CD14-positive monocyte (primary cell): Measurements from ENCODE around the gene RWDD2A. TPM values are rescaled to one million over a fixed set of nuclear protein-coding genes. Genes with fewer than 3 reads are reported as not detected.

Source experiments
- DNase-seq, 3 donors: peaks; one replicate each; pipeline ENCODE4 v3.0.0-alpha.2; 2011 to 2022
- H2AFZ ChIP-seq: 2 replicates; pipeline ENCODE4 v1.6.0; 2012; ENCODE audit warnings: mild to moderate bottlenecking, low read depth, low read length, inconsistent platforms; ENCODE audit not compliant: insufficient read depth, poor library complexity, severe bottlenecking
- H3K27ac ChIP-seq, 2 donors: 1 replicate in 1 of 2; 2 replicates in 1 of 2; pipeline ENCODE4 v1.5.1; 2012 to 2013; ENCODE audit warnings: low read length in 2 of 2, control low read depth in 1 of 2, inconsistent platforms in 1 of 2, low read depth in 1 of 2, mild to moderate bottlenecking in 1 of 2
- H3K27me3 ChIP-seq, 2 donors: one replicate each; pipeline versions ENCODE4 v1.6.0 to v1.6.1; 2011 to 2013; ENCODE audit warnings: low read length in 2 of 2; ENCODE audit not compliant: control insufficient read depth in 2 of 2, insufficient read depth in 2 of 2
- H3K36me3 ChIP-seq, 2 donors: replicated peaks in 1 of 2; 1 replicate in 1 of 2; 2 replicates in 1 of 2; pipeline versions ENCODE4 v1.5.1 to v1.6.1; 2012 to 2013; ENCODE audit warnings: low read length in 2 of 2, control low read depth in 1 of 2, inconsistent platforms in 1 of 2, mild to moderate bottlenecking in 1 of 2; ENCODE audit not compliant: insufficient read depth in 2 of 2, control insufficient read depth in 1 of 2
- H3K4me1 ChIP-seq, 2 donors: 1 replicate in 1 of 2; 2 replicates in 1 of 2; pipeline versions ENCODE4 v1.5.1 to v1.6.1; 2012 to 2013; ENCODE audit warnings: low read length in 2 of 2, control low read depth in 1 of 2, inconsistent platforms in 1 of 2, mild to moderate bottlenecking in 1 of 2, moderate library complexity in 1 of 2; ENCODE audit not compliant: insufficient read depth in 2 of 2, control insufficient read depth in 1 of 2
- H3K4me2 ChIP-seq: replicated peaks from 2 replicates; pipeline ENCODE3; 2012; ENCODE audit warnings: low read length, moderate library complexity, mild to moderate bottlenecking; ENCODE audit not compliant: poor library complexity, severe bottlenecking; ENCODE audit errors: extremely low read depth
- H3K4me3 ChIP-seq, 3 experiments: fragments of 200-600 bp in 1 of 3; sonication (generic) in 1 of 3; replicated peaks in 1 of 3; 1 replicate in 2 of 3; 2 replicates in 1 of 3; pipeline ENCODE4 v1.5.1; 2011 to 2013; ENCODE audit warnings: low read length in 3 of 3, mild to moderate bottlenecking in 3 of 3, control low read depth in 2 of 3, low read depth in 2 of 3, inconsistent platforms in 1 of 3, moderate library complexity in 1 of 3
- H3K79me2 ChIP-seq: 2 replicates; pipeline ENCODE4 v1.6.0; 2012; ENCODE audit warnings: mild to moderate bottlenecking, control low read depth, inconsistent platforms, low read length, moderate library complexity; ENCODE audit not compliant: insufficient read depth
- H3K9ac ChIP-seq: 2 replicates; pipeline ENCODE4 v1.6.0; 2017; ENCODE audit warnings: low read length, mild to moderate bottlenecking; ENCODE audit not compliant: insufficient read depth, poor library complexity, severe bottlenecking
- H3K9me3 ChIP-seq, 2 donors: replicated peaks in 1 of 2; 1 replicate in 1 of 2; 2 replicates in 1 of 2; pipeline versions ENCODE4 v1.5.1 to v1.6.1; 2012 to 2013; ENCODE audit warnings: low read length in 2 of 2, control low read depth in 1 of 2; ENCODE audit not compliant: control insufficient read depth in 1 of 2, insufficient read depth in 1 of 2
- H4K20me1 ChIP-seq: 2 replicates; pipeline ENCODE4 v1.6.0; 2012; ENCODE audit warnings: mild to moderate bottlenecking, low read length, control low read depth, moderate library complexity; ENCODE audit not compliant: insufficient read depth
- H3K27ac Mint-ChIP-seq, 7 donors: one replicate each; pipeline ENCODE4 v1.8.0; 2020; ENCODE audit warnings: mild to moderate bottlenecking in 7 of 7, mixed read lengths in 7 of 7, moderate library complexity in 6 of 7, inconsistent platforms in 2 of 7
- H3K27me3 Mint-ChIP-seq, 3 donors: one replicate each; pipeline ENCODE4 v1.8.0; 2021 to 2022; ENCODE audit warnings: low read depth in 3 of 3, mild to moderate bottlenecking in 3 of 3, mixed read lengths in 3 of 3, moderate library complexity in 3 of 3, inconsistent platforms in 1 of 3
- H3K36me3 Mint-ChIP-seq, 2 donors: one replicate each; pipeline ENCODE4 v1.8.0; 2020; ENCODE audit warnings: mixed read lengths in 2 of 2, inconsistent platforms in 1 of 2, mild to moderate bottlenecking in 1 of 2
- H3K4me1 Mint-ChIP-seq: one replicate; pipeline ENCODE4 v1.8.0; 2020; ENCODE audit warnings: mild to moderate bottlenecking, mixed read lengths
- H3K4me3 Mint-ChIP-seq, 2 donors: one replicate each; pipeline ENCODE4 v1.8.0; 2020; ENCODE audit warnings: mild to moderate bottlenecking in 2 of 2, mixed read lengths in 2 of 2, moderate library complexity in 1 of 2
- H3K9me3 Mint-ChIP-seq, 7 donors: one replicate each; pipeline ENCODE4 v1.8.0; 2020 to 2022; ENCODE audit warnings: mixed read lengths in 7 of 7, mild to moderate bottlenecking in 6 of 7, moderate library complexity in 6 of 7, inconsistent platforms in 2 of 7
- CTCF ChIP-seq: fragments of 200-600 bp; IDR thresholded peaks from one replicate; pipeline ENCODE4 v1.8.0; 2022; ENCODE audit warnings: antibody characterized with exemption, mild to moderate bottlenecking
- WGBS: methylation state at CpG from one replicate; pipeline ENCODE4 v1.1.5; 2013; ENCODE audit warnings: missing lambda C conversion rate; ENCODE audit not compliant: insufficient coverage; 5-methylcytosine and 5-hydroxymethylcytosine counted together
- intact Hi-C, 2 donors: fragments of 100-400 bp; cut with micrococcal nuclease; formaldehyde crosslinking; loops; one replicate each; pipeline versions ENCODE4 v1.15.0 to v1.15.1; 2023
- polyA minus RNA-seq: library from RNA; depleted of rRNA, polyadenylated mRNA; stranded (reverse); fragments of >200 nt; gene quantifications from 2 replicates; pipeline ENCODE4 v1.2.3, GENCODE V29; 2012
- polyA plus RNA-seq, 3 donors: library from polyadenylated mRNA; depleted of rRNA in 1 of 3; unstranded in 2 of 3; stranded (reverse) in 1 of 3; fragments of 300-500 nt in 2 of 3; fragments of >200 nt in 1 of 3; fragmentation: Illumina TruSeq in 2 of 3; gene quantifications; 1 replicate in 2 of 3; 2 replicates in 1 of 3; pipeline ENCODE4 v1.2.3, GENCODE V29; 2012 to 2021
- total RNA-seq, 12 experiments: library from RNA in 1 of 12; stranded (reverse) in 1 of 12; fragments of 120-200 nt in 1 of 12; gene quantifications; one replicate each; pipeline ENCODE4 v1.2.4 and lab custom pipeline; 2013 to 2026; ENCODE audit warnings: mixed read lengths in 6 of 12, inconsistent platforms in 1 of 12

Gene RWDD2A
- 0.85 TPM for total RNA-seq (2013)
- 1 to 10 TPM in 2 of 3 donors, under 1 TPM in 1; 0.77 to 1.2 (median 1.1) TPM for polyA plus RNA-seq
- polyA minus RNA-seq = 0.24 and 0.28 TPM in 2 replicates
- total RNA-seq (lab: John Stamatoyannopoulos, UW) = 0.69 to 3.1 (median 1.8) reads per million in 11 experiments

DNA sequence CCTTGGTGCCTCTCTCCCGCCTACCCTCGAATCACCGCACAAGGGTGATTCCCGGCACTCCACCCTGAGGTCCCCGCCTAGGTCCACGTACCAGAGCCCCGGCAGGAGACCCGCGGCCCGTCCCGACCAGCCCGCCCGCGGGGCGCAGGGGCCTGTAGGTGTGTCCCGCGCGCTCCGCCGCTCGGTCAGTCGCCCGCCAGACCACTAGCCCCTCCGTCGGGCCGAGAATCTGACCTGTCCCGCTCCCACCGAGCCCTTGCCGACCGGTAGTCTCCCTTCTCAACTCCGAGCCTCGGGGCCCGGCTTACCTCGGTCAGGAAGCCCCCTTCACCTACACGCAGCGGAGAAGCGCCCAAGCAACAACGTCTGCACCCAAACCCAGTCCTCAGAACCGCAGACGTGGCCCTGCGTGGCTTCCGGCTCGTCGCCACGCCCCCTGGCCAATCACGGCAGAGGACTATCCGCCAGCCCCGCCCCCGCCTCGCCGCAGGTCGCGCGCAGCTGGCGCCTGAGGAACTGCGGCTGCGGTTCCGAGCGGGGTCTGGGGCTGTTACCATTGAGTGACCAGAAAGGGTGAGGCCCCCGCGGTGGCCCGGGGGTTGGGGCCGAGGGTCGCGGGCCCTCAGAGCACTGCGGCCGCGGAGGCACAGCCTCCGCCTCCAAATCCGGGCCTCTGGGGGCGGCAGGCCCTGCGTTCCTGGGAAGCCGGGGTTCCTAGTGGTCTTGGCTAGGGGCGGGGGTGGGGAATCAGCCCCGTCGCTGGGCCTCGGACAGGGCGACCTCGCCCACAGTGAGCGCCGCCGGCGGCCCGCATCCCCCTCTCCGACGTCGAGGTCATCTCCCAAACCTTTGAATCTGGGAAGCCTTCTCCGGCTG, at the start of gene RWDD2A, which contains the start of gene PGM3:
Gene RWDD2A (plus strand): TSS at position 487 of the 876 bp plus-strand sequence. CDS start 1,095 bp downstream, outside the sequence.
Gene PGM3 (minus strand): TSS at position 395 of the 876 bp plus-strand sequence. CDS start 2,253 bp downstream, outside the sequence.
- H3K4me3 Mint-ChIP-seq = peak within 1 kb of the TSS; percentile 97 to 100

More for the DNA sequence above, at the start of gene RWDD2A, which contains the start of gene PGM3:
- Histone ChIP-seq H3K4me2 (peak within 1 kb of the TSS; percentile 87), H3K9ac (peak within 1 kb of the TSS; percentile 80), H3K36me3 (peaks cover 2 to 18% of the 10 kb centered on the region in 2 donors), H3K79me2 (peaks cover 19% of the 10 kb centered on the region), H2AFZ (peak within 1 kb of the TSS; percentile 99), H3K27ac (peak within 1 kb of the TSS in 1 of 2 donors; percentile 75), H3K9me3 (no peaks in the 10 kb centered on the region), H4K20me1 (no peaks in the 10 kb centered on the region), H3K27me3 (peaks cover 0 to 7% of the 10 kb centered on the region in 2 donors), H3K4me1 (peaks cover 14 to 21% of the 10 kb centered on the region in 2 donors), H3K4me3 (peak within 1 kb of the TSS; percentile 70 to 90 (median 70))
- Mint-ChIP-seq H3K4me1 (peaks cover 19% of the 10 kb centered on the region), H3K36me3 (peaks cover 14 to 22% of the 10 kb centered on the region in 2 donors), H3K9me3 (no peaks in the 10 kb centered on the region), H3K27ac (peak within 1 kb of the TSS; percentile 83 to 97 (median 91)), H3K27me3 (peaks cover 0 to 8% (median 7%) of the 10 kb centered on the region in 3 donors)
- TF ChIP-seq CTCF = no peak
- peak; percentile 77 to 88 (median 85) for DNase-seq
- intact Hi-C loops = loop anchor here (5.0 to 10.0 kb wide), 2 partner anchors 126 to 948 kb away; partner anchors contain the start of genes DOP1A (in 2 of the 2), UBE3D (in 2 of the 2) and IBTK (in 1 of the 2)
- WGBS = under 1% methylated on average over 80 of the region's 88 CpGs
